NB4 (cell line): ENCODE measurements around the gene ATG12.

Experiments used
- MAX ChIP-seq: IDR thresholded peaks from 2 replicates; pipeline ENCODE4 v1.6.1; 2011; ENCODE audit warnings: low read depth, low read length
- POLR2A ChIP-seq: IDR thresholded peaks from 2 replicates; pipeline ENCODE4 v1.6.1; 2011; ENCODE audit warnings: mild to moderate bottlenecking; ENCODE audit not compliant: insufficient read length; ENCODE audit errors: extremely low read depth
- TF ChIP-seq, protein P1 (sequence below): IDR thresholded peaks from one replicate; pipeline ENCODE4 v1.5.1; 2012; ENCODE audit warnings: low read depth, low read length

DNA sequence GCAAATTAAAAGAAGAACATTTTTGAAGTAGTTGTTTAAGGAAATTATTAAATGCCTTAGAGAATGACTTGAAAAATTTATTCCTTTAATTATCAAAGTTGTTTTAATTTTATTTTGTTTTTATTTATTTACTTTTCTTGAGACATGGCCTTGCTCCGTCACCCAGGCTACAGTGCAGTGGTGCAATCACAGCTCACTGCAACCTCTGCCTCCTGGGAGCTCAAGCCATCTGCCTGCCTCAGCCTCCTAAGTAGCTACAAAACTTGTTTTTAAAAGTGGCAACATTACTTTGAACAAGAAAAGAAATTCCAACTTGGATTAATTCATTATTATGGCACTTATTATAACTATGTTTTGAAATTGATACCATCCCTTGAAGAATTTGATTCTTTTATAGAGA is 53.9 kb downstream of the ATG12 start:
- TF ChIP-seq POLR2A (no peak), MAX (no peak)
- TF ChIP-seq, protein P1, sequence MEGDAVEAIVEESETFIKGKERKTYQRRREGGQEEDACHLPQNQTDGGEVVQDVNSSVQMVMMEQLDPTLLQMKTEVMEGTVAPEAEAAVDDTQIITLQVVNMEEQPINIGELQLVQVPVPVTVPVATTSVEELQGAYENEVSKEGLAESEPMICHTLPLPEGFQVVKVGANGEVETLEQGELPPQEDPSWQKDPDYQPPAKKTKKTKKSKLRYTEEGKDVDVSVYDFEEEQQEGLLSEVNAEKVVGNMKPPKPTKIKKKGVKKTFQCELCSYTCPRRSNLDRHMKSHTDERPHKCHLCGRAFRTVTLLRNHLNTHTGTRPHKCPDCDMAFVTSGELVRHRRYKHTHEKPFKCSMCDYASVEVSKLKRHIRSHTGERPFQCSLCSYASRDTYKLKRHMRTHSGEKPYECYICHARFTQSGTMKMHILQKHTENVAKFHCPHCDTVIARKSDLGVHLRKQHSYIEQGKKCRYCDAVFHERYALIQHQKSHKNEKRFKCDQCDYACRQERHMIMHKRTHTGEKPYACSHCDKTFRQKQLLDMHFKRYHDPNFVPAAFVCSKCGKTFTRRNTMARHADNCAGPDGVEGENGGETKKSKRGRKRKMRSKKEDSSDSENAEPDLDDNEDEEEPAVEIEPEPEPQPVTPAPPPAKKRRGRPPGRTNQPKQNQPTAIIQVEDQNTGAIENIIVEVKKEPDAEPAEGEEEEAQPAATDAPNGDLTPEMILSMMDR, result no peak
